B cell (primary cell): Measurements from ENCODE around the gene PLD1. TPM values are rescaled to one million over a fixed set of nuclear protein-coding genes. Genes with fewer than 3 reads are reported as not detected.

Source experiments
- ATAC-seq: fragments of 200-7000 bp; cut with Tn5 transposase; one replicate; pipeline ENCODE4 v1.10.0; 2021; ENCODE audit warnings: low read depth, mild to moderate bottlenecking, moderate number of reproducible peaks, moderate library complexity
- CTCF ChIA-PET: fragments of 350-600 bp; sonication (Branson Sonifier 250); formaldehyde crosslinking; loops from one replicate; lab custom pipeline; 2021; ENCODE audit warnings: antibody characterized with exemption, inconsistent platforms; lab: Charles Lee
- POLR2A ChIA-PET: fragments of 350-600 bp; sonication (Branson Sonifier 250); formaldehyde crosslinking; loops from one replicate; lab custom pipeline; 2021; ENCODE audit warnings: antibody characterized with exemption; lab: Charles Lee
- DNase-seq: peaks from one replicate; pipeline ENCODE4 v3.0.0; 2013
- H2AFZ ChIP-seq: 2 replicates; pipeline ENCODE4 v1.6.1; 2012; ENCODE audit warnings: mild to moderate bottlenecking, low read depth, low read length; ENCODE audit not compliant: insufficient read depth, poor library complexity, severe bottlenecking
- H3K27ac ChIP-seq, 2 donors: 1 replicate in 1 of 2; 2 replicates in 1 of 2; pipeline ENCODE4 v1.5.1; 2012 to 2013; ENCODE audit warnings: low read length in 2 of 2, mild to moderate bottlenecking in 2 of 2, moderate library complexity in 1 of 2
- H3K27me3 ChIP-seq, 4 experiments: fragments of 200-600 bp in 1 of 4; sonication (generic) in 1 of 4; replicated peaks in 1 of 4; 1 replicate in 2 of 4; 2 replicates in 2 of 4; pipeline versions ENCODE4 v1.6.1 to v1.7.0; 2013 to 2016; ENCODE audit warnings: low read length in 3 of 4, mild to moderate bottlenecking in 2 of 4, mixed read lengths in 1 of 4, moderate library complexity in 1 of 4; ENCODE audit not compliant: insufficient read depth in 4 of 4, control insufficient read depth in 3 of 4; ENCODE audit errors: control extremely low read depth in 1 of 4
- H3K36me3 ChIP-seq, 2 experiments: replicated peaks in 1 of 2; 1 replicate in 1 of 2; 2 replicates in 1 of 2; pipeline versions ENCODE4 v1.6.1 to v1.7.1; 2013; ENCODE audit warnings: low read length in 1 of 2; ENCODE audit not compliant: insufficient read depth in 2 of 2, control insufficient read depth in 1 of 2; ENCODE audit errors: control extremely low read depth in 1 of 2, extremely low read depth in 1 of 2
- H3K4me1 ChIP-seq, 2 donors: fragments of 200-600 bp in 1 of 2; sonication (generic) in 1 of 2; 1 replicate in 1 of 2; 2 replicates in 1 of 2; pipeline versions ENCODE4 v1.5.1 to v1.6.1; 2013 to 2017; ENCODE audit warnings: low read length in 2 of 2; ENCODE audit not compliant: control insufficient read depth in 2 of 2, insufficient read depth in 2 of 2
- H3K4me2 ChIP-seq: replicated peaks from 2 replicates; pipeline ENCODE3; 2012; ENCODE audit warnings: mild to moderate bottlenecking, low read depth, low read length; ENCODE audit not compliant: poor library complexity, severe bottlenecking
- H3K4me3 ChIP-seq, 5 experiments: fragments of 200-600 bp in 1 of 5; sonication (generic) in 1 of 5; 1 replicate in 3 of 5; 2 replicates in 2 of 5; pipeline versions ENCODE4 v1.5.1 to v1.7.0; 2011 to 2016; ENCODE audit warnings: low read length in 4 of 5, mild to moderate bottlenecking in 4 of 5, low read depth in 2 of 5, control low read depth in 1 of 5, moderate library complexity in 1 of 5; ENCODE audit not compliant: insufficient read depth in 1 of 5; ENCODE audit errors: control extremely low read depth in 1 of 5, extremely low read depth in 1 of 5
- H3K79me2 ChIP-seq: fragments of 200-600 bp; sonication (generic); one replicate; pipeline ENCODE4 v1.6.0; 2016; ENCODE audit warnings: low read length; ENCODE audit not compliant: control insufficient read depth, insufficient read depth
- H3K9ac ChIP-seq: fragments of 200-600 bp; sonication (generic); 2 replicates; pipeline ENCODE4 v1.6.1; 2017; ENCODE audit warnings: mild to moderate bottlenecking, low read length, moderate library complexity
- H3K9me3 ChIP-seq, 3 donors: one replicate each; pipeline versions ENCODE4 v1.6.1 to v1.7.1; 2013; ENCODE audit warnings: low read length in 2 of 3; ENCODE audit not compliant: control insufficient read depth in 2 of 3, insufficient read depth in 1 of 3; ENCODE audit errors: control extremely low read depth in 1 of 3
- H4K20me1 ChIP-seq: 2 replicates; pipeline ENCODE4 v1.6.0; 2012; ENCODE audit warnings: mild to moderate bottlenecking, low read length; ENCODE audit not compliant: insufficient read depth, control insufficient read depth, poor library complexity, severe bottlenecking
- H3K27ac Mint-ChIP-seq: one replicate; pipeline ENCODE4 v1.8.0; 2021; ENCODE audit warnings: mixed read lengths
- H3K27me3 Mint-ChIP-seq: one replicate; pipeline ENCODE4 v1.8.0; 2021; ENCODE audit warnings: mixed read lengths
- H3K4me1 Mint-ChIP-seq: one replicate; pipeline ENCODE4 v1.8.0; 2021; ENCODE audit warnings: mixed read lengths
- H3K4me3 Mint-ChIP-seq: one replicate; pipeline ENCODE4 v1.8.0; 2021; ENCODE audit warnings: mixed read lengths
- H3K9me3 Mint-ChIP-seq: one replicate; pipeline ENCODE4 v1.8.0; 2022; ENCODE audit warnings: mixed read lengths; ENCODE audit not compliant: insufficient read depth
- CTCF ChIP-seq: fragments of 200-600 bp; IDR thresholded peaks from one replicate; pipeline ENCODE4 v1.8.0; 2022; ENCODE audit warnings: antibody characterized with exemption, mild to moderate bottlenecking
- EZH2 ChIP-seq: IDR thresholded peaks from 2 replicates; pipeline ENCODE4 v1.6.1; 2012; ENCODE audit warnings: borderline replicate concordance, low read depth, mild to moderate bottlenecking, moderate library complexity, low read length; ENCODE audit not compliant: insufficient read depth, poor library complexity, severe bottlenecking
- WGBS: methylation state at CpG from one replicate; pipeline ENCODE4 v1.1.5; 2013; ENCODE audit warnings: missing lambda C conversion rate; ENCODE audit not compliant: insufficient coverage; 5-methylcytosine and 5-hydroxymethylcytosine counted together
- intact Hi-C: fragments of 100-400 bp; cut with micrococcal nuclease; formaldehyde crosslinking; loops from one replicate; pipeline ENCODE4 v1.10.0; 2022
- polyA plus RNA-seq: library from polyadenylated mRNA; depleted of rRNA; stranded (reverse); fragments of >200 nt; gene quantifications from 2 replicates; pipeline ENCODE4 v1.2.3, GENCODE V29; 2012
- total RNA-seq, 2 donors: library from RNA; stranded (reverse); fragments of 120-200 nt in 1 of 2; gene quantifications; 1 replicate in 1 of 2; 2 replicates in 1 of 2; pipeline versions ENCODE4 v1.2.3 to v1.2.4, GENCODE V29; 2013 to 2022

The PLD1 gene
- total and polyA plus RNA-seq, 2 donors (not counting 1 experiment from before 2014, with no cell fraction given): 0.24 to 0.52 TPM

GRCh38 chr3:171753025-171753472 is 57.2 kb downstream of the PLD1 start:
- Histone ChIP-seq H4K20me1 (no peaks in the 10 kb centered on the region), H3K4me3 (no peak overlapping the region), H3K27me3 (no peaks in the 10 kb centered on the region), H3K4me1 (no peaks in the 10 kb centered on the region), H3K4me2 (no peak overlapping the region), H3K9ac (no peak overlapping the region), H3K79me2 (no peaks in the 10 kb centered on the region), H3K27ac (no peak overlapping the region), H3K9me3 (no peaks in the 10 kb centered on the region), H2AFZ (no peak overlapping the region), H3K36me3 (no peaks in the 10 kb centered on the region)
- Mint-ChIP-seq H3K4me1 (no peaks in the 10 kb centered on the region), H3K9me3 (no peaks in the 10 kb centered on the region), H3K4me3 (no peak overlapping the region), H3K27me3 (peaks cover 2% of the 10 kb centered on the region), H3K27ac (no peak overlapping the region)
- no peak for DNase-seq
- ChIA-PET POLR2A (no interaction called here), CTCF (no interaction called here)
- no peak for ATAC-seq
- TF ChIP-seq CTCF: no peak
- TF ChIP-seq EZH2: no peak
- 94% methylated on average over 5 of the region's 5 CpGs for WGBS
- intact Hi-C loops: no loop called here

GRCh38 chr3:171752329-171752728 is 58.0 kb downstream of the PLD1 start:
- ATAC-seq (no peak), DNase-seq (no peak)
- H3K79me2 ChIP-seq: no peaks in the 10 kb centered on the region
- H3K9me3 Mint-ChIP-seq: no peaks in the 10 kb centered on the region
- no peak overlapping the region for H3K9ac ChIP-seq
- no peak overlapping the region for H3K4me3 Mint-ChIP-seq
- no peak overlapping the region for H3K4me2 ChIP-seq
- no peaks in the 10 kb centered on the region for H3K36me3 ChIP-seq
- intact Hi-C loops: no loop called here
- no peaks in the 10 kb centered on the region for H4K20me1 ChIP-seq
- H3K27ac Mint-ChIP-seq: no peak overlapping the region
- H3K27me3 ChIP-seq: no peaks in the 10 kb centered on the region
- no peaks in the 10 kb centered on the region for H3K9me3 ChIP-seq
- H2AFZ ChIP-seq: no peak overlapping the region
- peaks cover 2% of the 10 kb centered on the region for H3K27me3 Mint-ChIP-seq
- TF ChIP-seq EZH2: no peak
- TF ChIP-seq CTCF: no peak
- no peaks in the 10 kb centered on the region for H3K4me1 ChIP-seq
- 80% methylated on average over 1 of the region's 2 CpGs for WGBS
- no peak overlapping the region for H3K4me3 ChIP-seq
- no peak overlapping the region for H3K27ac ChIP-seq
- ChIA-PET CTCF (no interaction called here), POLR2A (no interaction called here)
- H3K4me1 Mint-ChIP-seq: no peaks in the 10 kb centered on the region
